HG02852 (cell line): Measurements from ENCODE around the gene C10orf90.

Experiments
- ATAC-seq: cut with Tn5 transposase; IDR thresholded peaks from one replicate; pipeline ENCODE4 v1.9.1; 2021; ENCODE audit warnings: mild to moderate bottlenecking, moderate library complexity; ENCODE audit not compliant: unreplicated experiment

The C10orf90 gene, protein sequence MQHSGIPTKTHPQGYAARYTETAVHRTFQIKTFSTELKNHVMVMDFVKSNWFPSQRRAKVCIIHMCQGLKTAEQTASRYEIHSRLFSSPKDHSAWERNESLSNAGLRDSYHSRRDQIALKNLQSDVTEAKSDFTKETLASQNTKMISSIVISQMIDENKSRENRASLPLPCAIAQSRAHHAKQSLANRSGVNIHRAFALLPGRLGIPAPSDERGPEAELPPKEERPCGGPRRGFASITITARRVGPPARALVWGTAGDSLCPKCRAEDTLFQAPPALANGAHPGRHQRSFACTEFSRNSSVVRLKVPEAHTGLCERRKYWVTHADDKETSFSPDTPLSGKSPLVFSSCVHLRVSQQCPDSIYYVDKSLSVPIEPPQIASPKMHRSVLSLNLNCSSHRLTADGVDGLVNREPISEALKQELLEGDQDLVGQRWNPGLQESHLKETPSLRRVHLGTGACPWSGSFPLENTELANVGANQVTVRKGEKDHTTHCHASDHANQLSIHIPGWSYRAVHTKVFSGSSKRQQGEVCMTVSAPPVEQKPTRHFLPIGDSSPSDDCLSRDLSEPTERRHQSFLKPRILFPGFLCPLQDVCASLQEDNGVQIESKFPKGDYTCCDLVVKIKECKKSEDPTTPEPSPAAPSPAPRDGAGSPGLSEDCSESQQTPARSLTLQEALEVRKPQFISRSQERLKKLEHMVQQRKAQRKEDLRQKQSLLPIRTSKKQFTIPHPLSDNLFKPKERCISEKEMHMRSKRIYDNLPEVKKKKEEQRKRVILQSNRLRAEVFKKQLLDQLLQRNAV

DNA sequence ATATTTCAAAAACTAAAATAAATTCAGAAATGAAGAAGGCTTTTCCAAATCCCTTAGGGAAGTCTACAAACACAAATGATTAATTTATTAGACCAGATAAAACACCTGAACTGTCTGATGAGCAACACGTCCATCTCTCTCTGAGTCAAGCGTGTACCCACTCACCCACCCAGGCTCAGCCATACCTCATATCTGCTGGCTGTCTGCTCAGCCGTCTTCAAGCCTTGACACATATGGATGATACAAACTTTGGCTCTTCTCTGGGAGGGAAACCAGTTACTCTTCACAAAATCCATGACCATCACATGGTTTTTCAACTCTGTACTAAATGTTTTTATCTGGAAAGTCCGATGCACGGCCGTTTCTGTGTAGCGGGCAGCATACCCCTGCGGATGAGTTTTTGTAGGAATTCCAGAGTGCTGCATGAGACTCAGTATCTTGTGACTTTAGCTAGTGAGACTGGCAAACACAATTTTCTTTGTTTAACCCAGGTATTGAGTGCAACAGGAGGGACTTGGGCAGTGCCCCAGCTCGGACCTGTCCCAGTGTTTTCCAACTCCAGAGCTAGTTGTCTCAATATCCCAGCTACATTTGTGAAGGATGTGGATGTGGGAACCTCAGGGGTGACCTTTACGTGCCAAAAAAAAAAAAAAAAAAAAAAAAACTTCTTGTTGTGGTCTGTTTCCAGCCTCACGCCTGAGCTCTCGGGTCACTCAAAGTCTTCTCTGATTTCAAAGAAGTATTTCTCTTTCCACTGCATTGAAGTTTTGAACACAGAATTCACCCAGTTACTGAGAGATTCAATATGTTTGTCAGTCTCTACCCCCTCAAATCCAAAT lies at the start of gene C10orf90:
Gene C10orf90, minus strand, starts transcription at position 638 of the 839 bp plus-strand sequence. Its CDS starts 213 bp downstream, at position 425.
- ATAC-seq: no peak

DNA sequence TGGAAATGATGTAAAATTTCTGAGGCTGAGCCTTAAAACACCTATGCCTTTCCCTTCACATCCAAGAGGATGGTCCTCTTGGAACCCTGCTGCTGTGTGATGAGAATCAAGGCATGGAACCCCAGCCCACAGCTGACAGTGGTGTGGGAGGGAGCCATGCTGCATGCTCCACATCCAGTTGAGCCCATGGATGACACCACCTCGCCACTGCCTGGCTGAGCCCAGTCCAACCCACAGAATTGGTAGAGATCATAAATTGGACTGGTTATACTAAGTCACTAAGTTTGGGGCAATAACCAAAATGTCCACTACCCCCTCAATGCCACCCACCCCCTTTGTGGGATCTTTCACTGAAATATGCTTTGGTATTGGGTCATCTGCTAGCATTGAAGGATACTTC lies 45.9 kb upstream of the C10orf90 start:
- no peak for ATAC-seq

DNA sequence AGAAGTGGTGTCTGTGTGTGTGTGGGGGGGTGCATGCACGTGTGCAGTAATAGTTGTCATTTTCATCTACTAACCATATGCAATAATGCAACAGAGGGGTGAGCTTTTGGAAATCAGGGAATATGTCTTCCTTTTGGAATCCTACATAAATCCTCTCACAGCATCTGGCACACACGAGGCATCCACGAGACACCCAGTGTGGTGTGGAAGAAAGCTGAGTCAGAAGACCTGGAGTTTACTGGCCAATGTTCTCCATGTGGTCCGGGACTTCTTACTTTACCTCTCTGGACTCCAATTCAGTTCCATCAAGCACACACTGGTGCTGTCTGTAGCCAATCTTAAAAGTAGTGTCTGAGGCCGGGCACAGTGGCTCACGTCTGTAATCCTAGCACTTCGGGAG lies 43.1 kb upstream of the C10orf90 start:
- ATAC-seq: no peak

DNA sequence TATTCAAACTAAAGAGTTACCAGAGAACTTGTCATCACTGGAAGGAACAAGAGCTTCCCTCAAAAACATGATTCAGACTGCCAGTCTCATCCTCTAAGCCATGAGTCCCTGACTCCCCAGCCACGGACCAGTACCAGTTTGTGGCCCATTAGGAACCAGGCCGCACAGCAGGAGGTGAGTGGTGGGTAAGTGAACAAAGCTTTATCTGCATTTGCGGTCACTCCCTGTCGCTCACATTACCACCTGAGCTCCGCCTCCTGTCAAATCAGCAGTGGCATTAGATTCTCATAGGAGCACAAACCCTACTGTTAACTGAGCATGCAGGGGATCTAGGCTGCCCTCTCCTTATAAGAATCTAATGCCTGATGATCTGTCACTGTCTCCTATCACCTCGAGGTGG lies 42.2 kb upstream of the C10orf90 start:
- ATAC-seq: no peak

DNA sequence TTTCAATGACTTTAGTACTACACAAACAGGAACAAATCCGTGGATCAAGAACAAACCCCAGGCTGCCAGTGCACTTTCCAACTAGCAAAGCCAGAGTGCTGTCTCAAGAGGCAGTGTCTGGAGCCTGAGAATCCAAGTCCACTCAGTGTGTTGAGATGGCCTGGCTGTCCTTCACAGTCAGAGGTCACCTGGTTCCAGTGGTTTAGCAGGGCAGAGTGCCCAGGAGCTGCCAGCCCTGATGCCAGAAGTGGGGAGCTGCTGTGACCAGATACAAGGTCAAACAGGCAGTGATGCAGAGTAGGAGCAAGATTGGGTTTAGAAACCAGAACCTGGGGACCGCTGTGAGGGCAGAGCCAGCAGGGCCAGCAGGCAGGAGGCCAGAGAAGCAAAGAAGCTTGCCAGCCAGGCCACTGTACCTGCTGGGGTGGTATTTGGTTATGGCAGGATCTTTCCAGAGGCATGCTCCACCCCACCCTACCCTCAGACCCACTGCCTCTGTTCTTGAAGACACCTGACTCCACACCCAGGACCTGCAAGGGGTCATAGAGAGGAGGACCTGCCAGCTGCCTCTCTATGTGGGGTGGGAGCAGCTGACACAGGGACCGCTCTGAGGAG lies 35.6 kb upstream of the C10orf90 start:
- ATAC-seq: no peak

DNA sequence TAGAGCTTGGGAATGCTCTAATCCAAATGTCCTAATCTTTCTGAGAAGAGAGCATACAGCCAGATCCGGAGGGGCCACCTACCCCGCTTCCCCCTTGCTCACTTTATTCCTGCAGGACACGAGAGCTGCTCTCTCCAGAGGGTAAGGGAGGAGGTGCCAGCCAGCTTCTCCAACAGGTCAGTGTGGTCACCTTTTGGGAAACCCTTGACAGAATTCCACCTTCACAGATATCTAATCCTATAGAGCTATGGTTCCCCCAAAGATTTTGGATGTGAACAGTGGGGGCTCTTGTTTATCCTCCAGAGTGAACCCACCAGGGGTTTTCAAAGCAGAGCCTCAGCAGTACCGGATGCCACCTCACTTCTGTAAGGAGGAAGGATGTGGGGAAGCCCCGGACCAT lies 34.6 kb upstream of the C10orf90 start:
- no peak for ATAC-seq

DNA sequence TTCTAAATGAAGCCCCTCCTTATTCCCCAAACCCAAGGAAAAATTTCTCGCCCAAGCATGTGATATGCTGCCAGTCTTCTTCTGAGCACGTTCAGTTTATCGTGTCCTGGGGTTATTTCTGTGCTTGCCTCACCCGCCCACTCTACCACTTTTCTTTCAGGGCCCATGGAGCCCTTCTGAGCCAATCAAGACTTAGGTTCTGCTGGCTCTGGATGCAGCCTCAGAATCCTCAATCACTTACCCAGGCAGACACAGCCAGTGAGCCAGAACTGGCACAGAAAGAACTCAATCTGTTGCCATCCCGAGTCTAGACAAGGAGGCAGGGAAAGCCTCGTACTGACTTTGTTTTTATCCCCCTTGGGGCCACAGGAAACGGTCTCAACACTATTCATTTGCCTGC lies 34.2 kb upstream of the C10orf90 start:
- no peak for ATAC-seq

DNA sequence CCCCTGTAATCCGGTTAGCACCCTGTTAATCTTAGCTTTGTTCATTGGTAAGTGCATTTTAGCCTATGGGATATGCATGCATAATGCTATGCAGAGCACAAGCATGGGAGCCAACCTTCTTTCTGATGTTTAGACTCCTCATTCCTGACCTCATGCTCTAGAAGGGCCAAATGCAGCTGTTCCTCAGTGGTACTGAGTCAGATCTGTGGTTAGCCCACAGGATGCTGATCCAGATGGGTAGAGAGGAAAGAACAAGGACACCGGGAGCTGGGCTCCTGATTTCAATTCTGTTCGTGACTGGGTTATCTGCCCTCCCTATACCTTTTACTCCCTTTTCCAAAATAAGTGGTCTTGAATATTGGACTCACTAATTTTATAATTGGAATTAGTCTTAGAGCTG lies 31.7 kb upstream of the C10orf90 start:
- ATAC-seq: no peak

DNA sequence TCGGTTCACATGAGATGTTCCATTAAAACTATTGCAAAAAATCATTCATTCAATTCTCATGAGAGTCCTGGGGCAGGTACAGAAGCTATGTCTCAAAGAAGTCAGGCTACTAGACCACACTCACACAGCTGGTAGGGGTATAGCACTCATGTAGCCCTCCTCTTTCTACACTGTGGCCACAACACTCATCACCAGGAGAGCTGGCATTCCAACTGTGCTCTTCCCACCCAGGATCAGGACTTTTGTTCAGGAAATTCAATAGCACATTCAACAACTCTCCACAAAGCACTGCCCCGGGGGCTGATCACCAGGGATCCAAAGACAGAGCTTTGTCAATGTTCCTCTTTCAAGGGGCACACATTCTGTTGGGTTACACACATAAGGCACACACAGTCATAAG lies 31.0 kb upstream of the C10orf90 start:
- no peak for ATAC-seq

DNA sequence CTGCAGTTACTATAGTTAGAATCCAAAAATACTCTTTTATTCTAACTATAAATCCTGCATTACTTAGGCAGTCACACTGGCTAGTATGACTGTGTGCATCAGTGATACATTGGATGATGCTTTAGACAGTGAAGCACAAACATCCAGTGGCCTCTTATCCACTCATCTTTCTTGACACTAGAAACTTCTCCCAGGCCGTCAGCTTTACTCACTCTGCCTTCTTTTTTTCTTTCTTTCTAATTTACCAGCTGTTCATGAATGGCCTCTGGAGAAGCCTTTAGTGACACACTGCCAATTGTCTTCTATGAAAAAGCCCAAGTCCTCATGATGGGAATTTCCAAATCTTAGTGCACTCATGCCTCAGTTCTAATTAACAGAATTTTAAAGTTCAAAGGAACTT lies 26.2 kb upstream of the C10orf90 start:
- ATAC-seq: no peak

DNA sequence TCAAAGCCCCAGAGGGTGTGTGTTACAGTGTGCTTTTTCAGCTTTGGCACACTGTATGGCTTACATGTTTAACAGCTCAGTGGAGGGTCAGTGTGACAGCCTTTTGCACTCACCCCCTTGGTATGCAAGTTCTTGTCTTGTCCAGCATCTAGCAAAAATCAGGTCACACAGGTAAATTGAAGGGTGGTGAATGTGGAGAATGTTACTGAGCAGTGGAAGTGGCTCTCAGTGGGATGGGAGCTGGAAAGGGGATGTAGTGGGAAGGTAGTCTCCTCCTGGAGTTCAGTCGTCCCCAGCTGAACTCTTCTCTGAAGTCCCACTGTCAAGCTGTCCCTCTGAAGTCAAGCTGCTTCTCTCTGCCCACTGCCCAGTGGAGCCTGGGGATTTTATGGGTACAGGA lies 21.0 kb upstream of the C10orf90 start:
- ATAC-seq: no peak

DNA sequence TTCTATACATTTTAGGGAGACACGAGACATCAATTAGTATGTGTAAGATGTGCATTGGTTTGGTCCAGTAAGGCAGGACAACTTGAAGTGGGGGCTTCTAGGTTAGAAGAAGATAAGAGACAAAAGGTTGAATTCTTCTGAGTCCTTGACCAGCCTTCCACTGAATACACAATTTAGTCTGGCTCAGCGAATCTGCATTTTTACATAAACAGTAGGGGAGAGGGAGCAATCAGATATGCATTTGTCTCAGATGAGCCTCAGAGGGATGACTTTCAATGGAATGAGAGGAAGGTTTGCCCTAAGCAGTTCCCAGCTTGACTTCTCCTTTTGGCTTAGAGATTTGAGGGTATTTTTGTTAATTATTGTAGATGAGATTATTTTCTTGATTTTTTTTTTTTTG lies 20.0 kb upstream of the C10orf90 start:
- no peak for ATAC-seq

DNA sequence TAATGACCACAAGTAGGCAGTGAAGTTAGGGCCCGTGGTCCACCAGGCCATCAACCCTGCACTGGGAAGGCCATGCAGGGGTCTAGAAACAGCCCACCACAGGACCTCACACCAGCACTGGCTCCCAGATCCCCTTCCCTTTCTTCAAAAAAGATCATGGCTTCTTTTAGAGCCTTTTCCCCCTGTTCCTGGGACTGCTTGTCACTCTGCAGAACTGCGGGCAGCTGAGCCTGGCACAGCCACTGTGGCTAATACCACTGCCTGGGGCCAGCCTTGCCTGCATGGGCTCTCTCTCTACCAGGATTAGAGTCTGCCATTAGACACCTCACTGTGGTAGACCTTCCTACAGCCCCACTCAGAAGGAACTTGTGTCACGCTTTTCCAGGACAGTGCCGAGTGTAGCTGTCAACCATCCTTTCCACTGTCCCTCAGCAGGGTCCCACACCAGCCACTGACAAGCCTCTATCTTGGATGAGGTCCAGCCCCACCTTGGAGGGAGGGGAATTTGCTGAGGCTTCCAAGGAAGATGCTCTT lies 19.0 kb upstream of the C10orf90 start:
- ATAC-seq: no peak

DNA sequence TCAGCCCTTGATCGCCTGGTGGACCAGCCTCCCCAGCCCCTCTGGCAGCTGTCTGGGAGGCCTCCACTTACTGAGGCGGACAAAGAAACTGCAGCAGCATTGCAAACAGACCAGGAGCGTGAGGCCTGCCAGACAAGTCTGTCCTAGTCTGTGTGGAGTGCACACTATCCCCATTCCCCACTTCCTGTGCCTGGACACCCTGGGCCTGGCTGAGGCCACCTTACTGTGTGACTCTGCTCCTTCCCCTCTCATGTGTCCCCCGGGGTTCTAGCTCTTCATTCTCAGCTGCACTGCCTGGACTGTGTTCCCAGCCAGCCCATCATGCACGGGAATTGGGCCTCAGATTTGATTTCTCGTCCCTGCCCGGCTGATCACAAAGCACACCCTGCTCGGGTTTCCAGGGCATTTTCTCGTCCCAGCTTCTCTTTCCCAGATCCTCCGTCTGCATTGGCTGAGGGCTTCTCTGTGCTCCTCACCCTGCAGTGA lies 16.7 kb upstream of the C10orf90 start:
- no peak for ATAC-seq

DNA sequence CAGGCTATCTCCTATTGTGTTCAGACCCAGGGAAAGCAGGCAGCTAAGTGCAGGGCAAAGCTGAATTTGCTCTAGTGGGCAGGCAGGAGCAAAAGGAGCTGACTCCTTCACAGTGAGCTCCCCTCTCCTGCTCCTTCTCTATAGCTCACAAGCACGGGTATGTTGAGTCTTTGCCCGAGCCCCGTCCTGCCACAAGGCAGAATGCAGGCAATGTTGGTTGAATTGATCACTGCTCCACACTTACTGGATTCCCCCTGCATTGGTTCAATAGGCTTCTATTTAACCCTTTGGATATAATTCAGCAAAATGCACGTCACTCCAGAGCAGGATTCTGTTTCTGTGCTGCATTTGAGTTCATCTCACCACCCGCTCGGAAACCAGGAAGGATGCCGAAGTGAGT lies 16.2 kb upstream of the C10orf90 start:
- ATAC-seq: no peak

DNA sequence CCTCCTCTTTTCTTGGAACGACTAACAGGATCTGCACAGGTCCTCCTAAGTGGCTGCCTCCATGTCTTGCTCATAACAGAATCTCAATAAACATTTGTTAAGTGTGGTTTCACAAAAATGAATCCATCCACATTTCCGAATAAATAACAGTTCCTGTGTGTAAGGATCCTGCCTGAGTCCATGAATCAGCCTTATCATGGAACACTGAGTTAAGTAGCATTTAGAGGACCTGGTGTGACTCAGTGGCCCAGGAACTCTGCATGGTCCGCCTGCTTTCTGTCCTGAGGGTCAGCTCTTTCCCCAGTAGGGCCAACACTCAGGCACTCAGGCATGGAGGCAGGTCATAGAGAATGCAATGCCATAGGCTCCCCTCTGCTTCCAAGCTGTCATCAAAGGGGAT lies 15.8 kb upstream of the C10orf90 start:
- ATAC-seq: no peak

DNA sequence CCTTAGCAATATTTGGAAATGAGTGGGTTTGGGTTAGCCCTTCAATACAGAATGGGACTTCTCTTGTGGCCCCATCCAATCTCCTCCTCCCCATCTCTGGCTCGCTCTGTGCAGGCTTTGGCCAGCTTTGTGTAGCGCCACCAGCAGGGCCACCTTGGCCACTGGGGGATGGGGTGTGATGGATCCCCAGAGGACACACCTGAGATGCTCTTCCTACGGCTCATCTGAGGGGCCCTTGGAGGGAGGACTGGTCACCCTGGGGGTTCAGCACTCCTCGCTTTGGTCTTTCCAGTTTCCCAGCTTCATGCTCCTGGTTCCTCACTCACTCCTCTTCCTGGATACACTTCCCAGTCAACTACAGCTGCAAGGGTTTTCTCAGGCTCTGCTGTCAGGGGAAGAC lies 15.3 kb upstream of the C10orf90 start:
- no peak for ATAC-seq

DNA sequence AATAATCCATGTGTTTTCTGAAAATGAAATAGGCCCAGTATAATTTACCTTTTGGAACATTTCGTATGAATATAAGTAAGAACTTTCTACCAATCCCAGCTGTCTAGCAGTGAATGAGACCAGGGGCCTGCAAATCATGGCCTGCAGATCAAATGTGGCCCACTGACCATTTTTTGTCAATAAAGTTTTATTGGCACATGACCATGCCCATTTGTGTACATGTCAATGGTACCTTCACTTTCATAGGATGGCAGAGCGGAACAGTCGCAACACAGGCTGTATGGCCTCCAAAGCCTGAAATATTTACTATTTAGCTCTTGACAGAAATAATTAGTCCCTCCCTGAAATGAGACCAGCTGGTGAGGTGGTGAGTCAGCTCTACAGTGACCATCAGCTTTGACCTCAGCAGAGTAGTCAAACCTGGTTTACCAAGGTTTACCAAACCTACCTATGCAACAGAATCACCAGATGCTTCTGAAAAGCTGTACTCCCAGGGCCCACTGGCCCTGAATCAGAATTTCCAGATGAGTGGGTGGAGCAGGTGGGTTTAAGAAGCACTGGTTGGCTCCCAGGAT lies 13.8 kb upstream of the C10orf90 start:
- ATAC-seq: no peak

DNA sequence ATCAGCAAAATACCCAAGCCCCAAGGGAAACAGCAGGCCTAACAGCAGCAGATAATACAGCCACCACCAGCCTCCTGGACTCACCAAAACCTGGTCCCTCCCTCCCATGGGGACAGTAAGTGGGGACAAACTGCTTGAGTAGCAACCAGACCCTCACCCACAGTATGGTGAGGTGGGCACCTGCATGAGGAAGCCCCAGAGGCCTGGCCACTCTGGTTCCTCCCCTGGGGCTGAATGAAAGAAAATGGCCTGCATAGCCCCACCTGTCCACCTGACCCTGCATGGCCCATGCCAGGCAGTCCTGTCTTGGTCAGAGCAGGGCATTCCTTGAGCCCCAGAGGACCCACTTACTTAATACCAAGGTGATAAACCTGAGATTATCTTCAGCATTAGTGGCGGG lies 13.0 kb upstream of the C10orf90 start:
- no peak for ATAC-seq
